ENCODE results near the gene CBR4.

- TF ChIP-seq EZH2 (IDR thresholded peaks at IDR 0.05; ENCODE audit: insufficient read depth, poor library complexity, severe bottlenecking) (no peak), EZH2phosphoT487 (IDR thresholded peaks at IDR 0.05; ENCODE audit: insufficient read depth, low read depth) (no peak)
These were observed 21.3 kb upstream of the CBR4 start for GRCh38 chr4:169031392-169031791.

All from GM23248 (cell line).